Uterus (tissue), 2 donors: ENCODE data around the gene CDC42SE2.

Source experiments
- POLR2A ChIP-seq, 2 donors: fragments of 450-650 bp; IDR thresholded peaks; one replicate each; pipeline ENCODE4 v1.6.1; 2016; ENCODE audit warnings: antibody characterized with exemption in 2 of 2, mild to moderate bottlenecking in 1 of 2, moderate library complexity in 1 of 2
- TF ChIP-seq, protein P1 (sequence below), 4 experiments: fragments of 200-600 bp in 2 of 4; fragments of 450-650 bp in 2 of 4; sonication (generic) in 2 of 4; IDR thresholded peaks; one replicate each; pipeline ENCODE4 v1.5.1; 2016 to 2019; ENCODE audit warnings: antibody characterized with exemption in 4 of 4, mild to moderate bottlenecking in 2 of 4, moderate library complexity in 1 of 4

DNA sequence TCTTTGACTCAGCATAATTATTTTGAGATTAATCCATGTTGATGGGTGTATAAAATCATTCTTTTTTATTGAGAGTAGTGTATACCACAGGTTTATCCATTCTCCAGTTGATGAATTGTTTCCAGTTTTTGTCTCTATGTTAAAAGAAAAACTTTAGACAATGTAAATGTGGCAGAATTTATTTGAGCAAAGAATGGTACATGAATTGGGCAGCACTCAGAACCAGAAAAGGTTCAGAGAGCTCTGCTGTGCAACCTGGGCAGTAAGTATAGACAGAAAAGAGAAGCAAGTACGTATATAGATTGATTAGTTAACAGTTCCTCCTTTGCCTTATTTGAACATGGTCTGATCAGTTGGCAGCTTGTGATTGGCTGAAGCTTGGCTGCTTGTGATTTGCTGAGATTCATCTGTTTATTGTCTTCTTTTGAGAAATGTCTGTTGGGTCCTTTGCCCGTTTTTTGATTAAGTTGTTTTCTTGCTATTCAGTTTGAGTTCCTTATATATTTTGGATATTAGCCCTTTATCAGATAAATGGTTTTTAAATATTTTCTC is 41.4 kb downstream of the CDC42SE2 start:
- TF ChIP-seq, protein P1, sequence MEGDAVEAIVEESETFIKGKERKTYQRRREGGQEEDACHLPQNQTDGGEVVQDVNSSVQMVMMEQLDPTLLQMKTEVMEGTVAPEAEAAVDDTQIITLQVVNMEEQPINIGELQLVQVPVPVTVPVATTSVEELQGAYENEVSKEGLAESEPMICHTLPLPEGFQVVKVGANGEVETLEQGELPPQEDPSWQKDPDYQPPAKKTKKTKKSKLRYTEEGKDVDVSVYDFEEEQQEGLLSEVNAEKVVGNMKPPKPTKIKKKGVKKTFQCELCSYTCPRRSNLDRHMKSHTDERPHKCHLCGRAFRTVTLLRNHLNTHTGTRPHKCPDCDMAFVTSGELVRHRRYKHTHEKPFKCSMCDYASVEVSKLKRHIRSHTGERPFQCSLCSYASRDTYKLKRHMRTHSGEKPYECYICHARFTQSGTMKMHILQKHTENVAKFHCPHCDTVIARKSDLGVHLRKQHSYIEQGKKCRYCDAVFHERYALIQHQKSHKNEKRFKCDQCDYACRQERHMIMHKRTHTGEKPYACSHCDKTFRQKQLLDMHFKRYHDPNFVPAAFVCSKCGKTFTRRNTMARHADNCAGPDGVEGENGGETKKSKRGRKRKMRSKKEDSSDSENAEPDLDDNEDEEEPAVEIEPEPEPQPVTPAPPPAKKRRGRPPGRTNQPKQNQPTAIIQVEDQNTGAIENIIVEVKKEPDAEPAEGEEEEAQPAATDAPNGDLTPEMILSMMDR (IDR thresholded peaks at IDR 0.05): no peak
- TF ChIP-seq POLR2A (IDR thresholded peaks at IDR 0.05): no peak
